Activated naive CD4-positive, alpha-beta T cell treated with anti-CD3 and anti-CD28 coated beads, Interleukin-2, amount 50 U/mL, for 24 hours (primary cell): ENCODE results near the gene ASAP3.

Source experiments
- H3K27ac Mint-ChIP-seq: one replicate; pipeline ENCODE4 v1.8.0; 2021; ENCODE audit warnings: mild to moderate bottlenecking, mixed read lengths
- H3K27me3 Mint-ChIP-seq: one replicate; pipeline ENCODE4 v1.8.0; 2021; ENCODE audit warnings: mixed read lengths
- H3K36me3 Mint-ChIP-seq: one replicate; pipeline ENCODE4 v1.8.0; 2021; ENCODE audit warnings: mixed read lengths
- H3K4me1 Mint-ChIP-seq: one replicate; pipeline ENCODE4 v1.8.0; 2021; ENCODE audit warnings: mixed read lengths
- H3K4me3 Mint-ChIP-seq: one replicate; pipeline ENCODE4 v1.8.0; 2021; ENCODE audit warnings: mild to moderate bottlenecking, mixed read lengths
- H3K9me3 Mint-ChIP-seq: one replicate; pipeline ENCODE4 v1.8.0; 2021; ENCODE audit warnings: mixed read lengths

The ASAP3 gene

DNA sequence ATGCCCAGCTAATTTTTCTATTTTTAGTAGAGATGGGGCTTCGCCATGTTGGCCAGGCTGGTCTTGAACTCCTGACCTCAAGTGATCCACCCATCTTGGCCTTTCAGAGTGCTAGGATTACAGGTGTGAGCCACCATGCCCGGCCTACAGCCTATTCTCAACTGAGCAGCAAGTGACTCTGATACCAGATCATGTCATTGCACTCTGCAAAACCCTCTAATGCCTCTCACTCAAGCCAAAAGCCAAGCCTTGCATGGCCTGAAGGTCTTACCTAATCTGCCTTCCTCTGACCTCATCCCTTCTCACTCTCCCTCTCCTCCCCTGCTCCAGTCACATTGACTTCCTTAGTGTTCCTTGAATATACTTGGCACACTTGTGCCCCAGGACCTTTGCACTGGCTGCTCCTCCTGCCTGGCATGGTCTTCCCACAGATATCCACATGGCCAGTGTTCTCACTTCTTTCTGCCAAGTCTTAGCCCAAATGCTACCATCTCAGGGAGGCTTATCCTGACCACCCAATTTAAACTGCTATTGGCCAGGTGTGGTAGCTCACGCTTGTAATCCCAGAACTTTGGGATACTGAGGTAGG, 8.2 kb upstream of the ASAP3 start:
- Mint-ChIP-seq H3K9me3 (no peaks in the 10 kb centered on the region), H3K4me1 (no peaks in the 10 kb centered on the region), H3K4me3 (no peak overlapping the region), H3K27ac (peak overlapping the region; percentile 26), H3K27me3 (no peaks in the 10 kb centered on the region), H3K36me3 (no peaks in the 10 kb centered on the region)

DNA sequence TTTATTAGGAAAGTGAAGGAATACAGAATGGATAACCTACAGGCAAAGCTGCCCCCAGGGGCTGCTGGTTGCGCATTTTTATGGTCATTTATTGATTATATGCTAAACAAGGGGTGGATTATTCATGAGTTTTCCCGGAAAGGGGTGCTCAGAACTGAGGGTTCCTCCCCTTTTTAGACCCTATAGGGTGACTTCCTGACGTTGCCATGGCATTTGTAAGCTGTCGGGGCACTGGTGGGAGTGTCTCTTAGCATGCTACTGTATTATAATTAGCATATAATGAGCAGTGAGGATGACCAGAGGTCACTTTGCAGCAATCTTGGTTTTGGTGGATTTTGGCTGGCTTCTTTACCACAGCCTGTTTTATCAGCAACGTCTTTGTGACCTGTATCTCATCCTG, 5.9 kb upstream of the ASAP3 start:
- Mint-ChIP-seq H3K27ac (no peak overlapping the region), H3K4me1 (peaks cover 3% of the 10 kb centered on the region), H3K4me3 (no peak overlapping the region), H3K9me3 (no peaks in the 10 kb centered on the region), H3K27me3 (no peaks in the 10 kb centered on the region), H3K36me3 (no peaks in the 10 kb centered on the region)

DNA sequence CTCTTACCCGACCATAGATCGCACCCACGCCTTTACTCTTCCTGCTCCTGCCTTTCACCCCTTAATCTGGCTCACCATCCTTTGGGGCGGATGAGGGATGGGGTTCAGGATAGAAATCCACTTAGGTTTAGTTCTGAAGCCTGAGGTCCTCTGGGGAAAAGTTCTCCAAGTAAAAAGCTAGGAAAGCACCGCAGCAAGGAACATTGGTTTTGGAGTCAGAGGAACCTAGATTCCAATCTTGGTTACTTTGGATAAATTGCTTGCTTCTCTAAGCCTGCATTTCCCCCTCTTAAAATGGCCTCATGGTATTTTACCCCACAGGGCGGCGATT, 988 bp upstream of the ASAP3 start:
- H3K27me3 Mint-ChIP-seq, result peaks cover 6% of the 10 kb centered on the region
- H3K9me3 Mint-ChIP-seq, result no peaks in the 10 kb centered on the region
- H3K36me3 Mint-ChIP-seq, result no peaks in the 10 kb centered on the region
- peaks cover 13% of the 10 kb centered on the region for H3K4me1 Mint-ChIP-seq
- no peak overlapping the region for H3K27ac Mint-ChIP-seq
- peak overlapping the region; percentile 87 for H3K4me3 Mint-ChIP-seq

DNA sequence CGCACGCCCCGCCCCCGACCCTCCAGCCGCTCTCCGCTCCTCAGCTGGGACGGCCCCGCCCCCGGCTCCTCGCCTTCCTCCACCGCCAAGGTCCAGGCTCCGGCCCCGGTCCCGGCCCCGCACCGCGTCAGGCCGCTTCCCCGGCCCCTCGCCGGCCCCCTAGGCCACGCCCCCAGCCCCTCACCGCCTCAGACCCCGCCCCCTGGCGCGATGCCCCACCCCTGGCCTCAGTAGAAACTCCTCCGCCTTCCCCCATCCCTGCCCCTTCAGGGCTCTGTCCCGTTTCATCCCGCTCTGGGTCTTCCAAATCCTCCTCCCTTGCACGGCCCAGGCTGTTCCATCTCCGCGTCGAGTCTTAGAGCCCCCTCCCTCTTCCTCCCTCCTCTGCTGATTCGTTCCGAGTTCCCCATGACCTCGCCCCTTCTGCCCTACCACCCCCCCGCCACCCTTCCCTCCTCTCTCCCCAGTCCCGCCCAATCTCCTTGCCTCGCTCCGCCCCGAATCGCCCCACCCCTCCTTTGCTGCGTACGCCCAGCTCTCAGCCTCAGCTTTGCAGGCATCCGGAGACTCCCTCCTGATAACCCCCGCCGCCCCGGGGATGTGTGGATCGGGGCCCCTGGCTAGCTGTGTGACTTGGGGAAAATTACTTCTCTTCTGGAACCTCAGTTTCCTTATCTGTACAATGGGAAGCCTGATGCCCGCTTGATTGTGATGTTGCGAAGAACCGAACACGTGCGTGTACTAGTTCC, 448 bp upstream of the ASAP3 start:
- no peaks in the 10 kb centered on the region for H3K36me3 Mint-ChIP-seq
- H3K27me3 Mint-ChIP-seq, result peaks cover 6% of the 10 kb centered on the region
- H3K4me1 Mint-ChIP-seq, result peaks cover 13% of the 10 kb centered on the region
- H3K27ac Mint-ChIP-seq, result no peak overlapping the region
- H3K4me3 Mint-ChIP-seq, result peak overlapping the region; percentile 87
- no peaks in the 10 kb centered on the region for H3K9me3 Mint-ChIP-seq

DNA sequence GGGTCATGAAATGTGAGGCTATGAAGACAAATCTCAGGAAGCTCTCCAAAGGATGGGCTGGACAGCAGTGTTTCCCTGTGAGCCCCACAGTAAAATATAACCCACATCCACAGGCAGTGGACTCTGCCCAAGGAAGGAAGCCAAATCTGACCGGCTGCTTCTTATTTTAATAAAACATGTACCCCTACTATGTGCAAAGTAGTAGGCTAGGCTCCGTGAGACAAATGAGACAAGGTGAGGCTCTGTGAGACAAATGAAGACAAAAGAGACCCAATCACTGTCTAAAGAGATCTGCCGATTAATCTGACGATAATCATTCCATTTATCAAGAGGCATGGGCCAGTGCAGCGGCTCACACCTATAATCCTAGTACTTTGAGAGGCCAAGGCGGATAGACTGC, 2.1 kb downstream of the ASAP3 start:
- H3K27ac Mint-ChIP-seq, result no peak overlapping the region
- peaks cover 7% of the 10 kb centered on the region for H3K27me3 Mint-ChIP-seq
- H3K36me3 Mint-ChIP-seq, result no peaks in the 10 kb centered on the region
- peaks cover 13% of the 10 kb centered on the region for H3K4me1 Mint-ChIP-seq
- no peaks in the 10 kb centered on the region for H3K9me3 Mint-ChIP-seq
- H3K4me3 Mint-ChIP-seq, result no peak overlapping the region

DNA sequence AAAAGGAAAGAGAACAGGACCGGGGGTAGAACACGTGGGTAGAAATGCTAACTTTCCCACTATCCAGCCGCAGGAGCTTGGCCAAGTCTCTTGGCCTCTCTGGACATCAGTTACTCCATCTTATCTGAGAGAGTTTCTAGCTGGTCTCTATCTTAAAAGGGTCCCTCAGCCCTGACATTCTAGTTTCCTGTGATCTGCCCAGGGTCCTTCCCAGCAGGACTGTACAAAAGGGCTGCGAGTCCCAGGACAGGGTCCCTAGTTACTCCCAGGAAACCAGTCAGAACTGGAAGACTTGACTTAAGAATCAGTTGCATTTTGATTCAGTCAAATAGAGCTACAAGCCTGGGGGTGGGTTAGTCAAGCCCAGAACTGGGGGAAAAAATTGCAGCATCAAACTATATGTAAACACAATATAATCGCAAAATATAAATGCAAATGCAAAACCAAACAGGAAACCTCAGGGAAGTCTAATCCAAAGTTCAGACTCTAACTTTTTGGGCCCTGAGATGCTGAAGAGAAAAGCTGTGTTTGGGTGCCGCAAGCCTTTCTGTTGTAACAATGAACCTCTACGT, 2.9 kb downstream of the ASAP3 start:
- Mint-ChIP-seq H3K36me3 (no peaks in the 10 kb centered on the region), H3K27me3 (peaks cover 7% of the 10 kb centered on the region), H3K9me3 (no peaks in the 10 kb centered on the region), H3K4me1 (peaks cover 13% of the 10 kb centered on the region), H3K27ac (no peak overlapping the region), H3K4me3 (no peak overlapping the region)

DNA sequence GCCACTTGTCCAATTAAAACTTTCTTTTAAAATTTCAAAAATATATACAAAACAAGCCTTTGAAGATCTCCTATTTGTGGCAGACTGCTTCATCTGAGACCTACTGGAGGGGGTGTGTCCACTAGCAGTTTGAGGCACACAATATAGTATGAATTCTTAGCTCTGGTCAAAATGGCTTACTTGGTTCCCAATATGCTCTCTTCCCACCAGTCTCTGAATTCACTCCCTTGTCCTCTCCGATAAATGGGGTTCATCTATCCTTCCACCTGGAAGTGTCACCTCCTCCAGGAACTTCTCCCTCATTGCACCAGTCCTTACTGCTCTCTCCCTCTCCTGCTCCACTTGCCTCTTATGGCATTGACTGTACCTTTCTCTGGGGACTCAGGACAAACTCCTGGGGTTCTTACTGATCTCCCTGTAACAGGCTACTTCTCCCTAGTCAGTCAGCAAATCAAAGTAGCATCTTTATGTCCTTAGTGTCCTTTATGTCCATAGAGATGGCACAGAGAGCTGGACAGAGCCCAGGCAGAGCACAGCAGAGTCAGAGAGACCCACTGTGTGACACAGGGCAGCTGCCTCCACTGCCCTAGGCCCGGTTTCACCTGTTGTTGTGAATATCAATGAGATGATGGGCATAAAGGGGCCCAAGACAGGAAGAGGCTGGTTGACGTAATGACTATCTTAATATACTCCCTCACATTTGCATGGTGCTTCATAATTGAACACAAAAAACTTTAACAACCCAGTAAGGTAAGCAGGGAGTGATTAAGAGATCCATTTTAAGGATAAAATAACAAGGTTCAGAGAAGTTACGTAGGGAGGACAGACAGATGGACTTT, 3.6 kb downstream of the ASAP3 start:
- H3K27me3 Mint-ChIP-seq, result peaks cover 7% of the 10 kb centered on the region
- peaks cover 13% of the 10 kb centered on the region for H3K4me1 Mint-ChIP-seq
- H3K36me3 Mint-ChIP-seq, result no peaks in the 10 kb centered on the region
- H3K9me3 Mint-ChIP-seq, result no peaks in the 10 kb centered on the region
- no peak overlapping the region for H3K4me3 Mint-ChIP-seq
- H3K27ac Mint-ChIP-seq, result no peak overlapping the region

DNA sequence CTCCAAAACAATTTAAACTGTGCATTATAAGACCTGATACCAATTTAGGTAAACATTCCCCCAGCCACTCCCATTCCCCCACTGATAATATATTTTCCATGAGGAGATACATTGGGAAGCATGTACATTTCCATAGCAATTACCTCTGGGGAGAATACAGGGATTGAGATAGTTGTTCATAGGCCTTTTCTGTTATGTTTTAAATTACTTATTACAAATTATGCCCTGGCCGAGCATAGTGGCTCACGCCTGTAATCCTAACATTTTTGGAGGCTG, 4.4 kb downstream of the ASAP3 start:
- Mint-ChIP-seq H3K4me1 (peaks cover 8% of the 10 kb centered on the region), H3K9me3 (no peaks in the 10 kb centered on the region)

DNA sequence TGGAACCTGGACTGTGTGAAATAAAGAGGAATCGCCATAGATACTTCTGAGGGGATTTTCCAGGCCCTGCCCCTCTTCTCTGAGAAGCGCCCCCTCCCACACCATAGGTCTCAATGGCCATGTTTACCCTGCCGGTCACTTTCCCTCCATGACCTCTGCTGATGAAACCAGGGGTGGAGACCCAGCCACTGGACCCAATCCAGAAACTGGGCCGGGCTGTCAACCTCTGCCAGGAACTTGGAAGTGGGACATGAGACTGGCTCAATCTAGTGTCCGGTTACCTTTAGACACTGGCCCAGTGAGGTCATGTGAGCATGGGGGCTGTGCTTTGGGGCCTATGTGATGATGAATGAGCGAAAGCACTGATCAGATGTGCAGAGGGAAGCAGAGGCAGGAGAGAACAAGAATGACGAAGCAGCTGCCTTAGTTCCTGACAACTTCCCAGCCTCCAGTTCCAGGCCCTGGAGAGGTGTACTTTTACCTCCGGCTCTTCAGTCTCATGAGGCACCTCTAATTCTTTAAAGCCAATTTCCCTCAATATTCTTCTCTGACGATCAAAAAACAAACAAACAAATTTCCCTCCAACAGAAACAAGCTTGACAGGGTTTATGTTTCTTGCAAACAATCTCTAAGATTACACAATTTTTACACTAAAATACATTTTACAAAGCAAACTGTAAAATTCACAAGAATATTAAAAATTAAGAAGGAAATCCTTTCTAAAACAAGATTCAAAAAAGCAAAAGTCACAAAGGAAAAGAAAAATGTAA, 4.9 kb downstream of the ASAP3 start:
- no peaks in the 10 kb centered on the region for H3K9me3 Mint-ChIP-seq
- peaks cover 7% of the 10 kb centered on the region for H3K27me3 Mint-ChIP-seq
- H3K4me1 Mint-ChIP-seq, result peaks cover 7% of the 10 kb centered on the region
- H3K36me3 Mint-ChIP-seq, result no peaks in the 10 kb centered on the region
- no peak overlapping the region for H3K27ac Mint-ChIP-seq
- no peak overlapping the region for H3K4me3 Mint-ChIP-seq

More for the DNA sequence above, 4.4 kb downstream of the ASAP3 start:
- H3K36me3 Mint-ChIP-seq, result no peaks in the 10 kb centered on the region
- H3K27me3 Mint-ChIP-seq, result peaks cover 7% of the 10 kb centered on the region
- no peak overlapping the region for H3K27ac Mint-ChIP-seq
- no peak overlapping the region for H3K4me3 Mint-ChIP-seq

DNA sequence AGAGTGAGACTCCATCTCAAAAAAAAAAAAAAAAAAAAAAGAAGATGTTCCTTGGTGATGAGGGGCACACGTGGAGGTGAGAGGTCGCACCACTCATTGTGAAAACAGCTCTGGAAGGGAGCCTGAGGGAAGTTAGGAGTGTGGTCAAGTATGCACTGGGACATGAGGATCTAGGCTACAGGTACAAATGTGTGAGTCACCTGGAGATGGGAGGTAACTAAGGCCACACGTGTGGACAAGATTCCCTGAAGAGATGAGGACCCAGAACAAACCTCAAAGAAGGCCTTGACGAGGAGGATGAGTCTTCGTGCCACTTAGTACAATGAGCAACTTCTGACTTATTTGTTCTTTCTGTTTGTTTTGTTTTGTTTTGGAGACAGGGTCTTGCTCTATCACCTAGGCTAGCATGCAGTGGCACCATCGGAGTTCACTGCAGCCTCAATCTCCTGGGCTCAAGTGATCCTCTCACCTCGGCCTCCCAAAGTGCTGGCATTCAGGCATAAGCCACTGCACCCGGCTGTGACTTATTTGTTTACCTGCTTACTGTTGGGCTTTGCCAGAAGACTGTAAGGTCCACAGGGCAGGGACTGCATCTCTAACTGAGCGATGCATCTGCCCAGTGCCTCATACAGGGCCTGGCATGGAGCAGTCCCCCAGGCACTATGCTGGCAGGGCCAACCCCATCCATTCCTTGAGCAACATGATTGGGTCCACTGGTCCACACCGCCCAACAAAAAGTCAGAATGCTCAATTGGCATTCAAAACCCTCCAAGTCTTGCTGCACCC, 6.4 kb downstream of the ASAP3 start:
- Mint-ChIP-seq H3K4me1 (no peaks in the 10 kb centered on the region), H3K36me3 (no peaks in the 10 kb centered on the region), H3K27me3 (peaks cover 3% of the 10 kb centered on the region), H3K9me3 (no peaks in the 10 kb centered on the region), H3K4me3 (no peak overlapping the region), H3K27ac (no peak overlapping the region)

DNA sequence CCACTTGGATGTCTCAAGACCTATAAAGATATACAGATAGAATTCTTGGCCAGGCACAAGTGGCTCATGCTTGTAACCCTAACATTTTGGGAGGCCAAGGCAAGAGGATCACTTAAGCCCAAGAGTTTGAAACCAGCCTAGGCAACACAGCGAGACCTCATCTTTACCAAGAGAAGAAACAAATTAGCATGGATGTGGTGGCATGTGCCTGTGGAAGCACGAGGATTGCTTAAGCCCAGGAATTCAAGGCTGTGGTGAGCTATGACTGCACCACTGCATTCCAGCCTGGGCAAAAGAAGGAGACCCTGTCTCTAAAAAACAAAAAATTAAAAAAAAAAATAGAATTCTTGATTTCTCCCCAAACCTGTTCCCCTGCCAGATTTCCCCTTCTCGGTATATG, 8.3 kb downstream of the ASAP3 start:
- Mint-ChIP-seq H3K9me3 (no peaks in the 10 kb centered on the region), H3K27me3 (peaks cover 2% of the 10 kb centered on the region), H3K27ac (no peak overlapping the region), H3K36me3 (no peaks in the 10 kb centered on the region), H3K4me1 (no peaks in the 10 kb centered on the region), H3K4me3 (no peak overlapping the region)

DNA sequence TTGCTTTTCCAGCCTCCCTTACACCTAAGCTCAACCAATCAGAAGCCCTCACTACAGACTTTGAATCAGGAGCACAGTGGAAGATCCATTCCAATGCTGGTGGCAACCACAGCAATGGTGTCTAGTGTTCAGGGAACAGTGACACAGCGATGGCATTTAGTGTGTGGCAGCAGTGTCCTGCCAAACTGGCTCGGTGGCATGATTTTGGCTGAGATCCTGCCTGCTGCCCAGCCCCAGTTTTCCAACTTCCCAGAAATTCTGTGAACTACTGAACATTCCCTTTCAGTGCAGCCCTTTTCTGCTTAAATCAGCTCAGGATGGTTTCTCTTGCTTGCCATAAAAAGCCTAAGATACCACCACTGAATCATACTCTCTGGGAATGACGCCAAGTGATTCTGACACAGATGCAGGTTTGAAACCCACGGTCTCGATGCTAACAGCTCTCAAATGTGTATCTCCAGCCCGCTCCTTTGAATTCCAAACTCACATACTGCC, 8.8 kb downstream of the ASAP3 start:
- Mint-ChIP-seq H3K27ac (no peak overlapping the region), H3K4me1 (no peaks in the 10 kb centered on the region), H3K4me3 (no peak overlapping the region), H3K27me3 (peaks cover 2% of the 10 kb centered on the region), H3K9me3 (no peaks in the 10 kb centered on the region), H3K36me3 (no peaks in the 10 kb centered on the region)

DNA sequence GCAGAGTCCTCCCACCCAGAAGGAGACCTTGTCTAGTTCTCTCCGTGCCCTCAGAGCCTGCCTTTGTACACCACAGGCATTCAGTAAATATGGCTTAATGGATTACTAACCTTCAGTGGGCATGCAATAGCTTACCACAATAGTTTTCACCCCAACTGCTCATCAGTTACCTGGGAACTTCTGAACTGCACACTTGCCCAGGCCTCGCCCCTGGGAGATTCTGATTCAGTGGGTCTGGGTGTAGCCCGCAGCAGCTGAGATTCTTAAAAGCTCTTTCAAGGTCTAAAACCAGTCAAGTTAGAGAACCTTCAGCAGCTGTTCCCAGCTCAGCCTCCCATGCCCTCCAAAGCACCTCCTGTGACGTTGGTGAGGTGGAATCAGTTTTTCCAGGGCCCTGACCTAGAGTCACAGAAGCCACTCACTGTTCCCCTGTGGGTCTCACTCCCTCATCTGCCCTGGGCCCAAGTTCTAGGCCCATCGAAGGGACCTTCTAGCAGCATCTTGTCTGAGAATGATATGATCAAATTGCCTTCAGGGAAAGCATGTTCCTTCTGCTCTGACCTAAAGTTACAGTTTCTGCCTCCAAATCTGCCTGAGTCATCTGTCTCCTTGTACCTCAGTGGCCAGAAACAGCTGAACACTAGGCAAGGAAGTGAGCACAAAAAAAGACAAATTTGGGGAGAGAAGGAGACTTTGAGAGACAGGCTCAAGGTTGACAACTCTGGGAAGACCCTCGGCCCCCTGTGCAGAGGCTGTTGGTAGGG, 10.8 kb downstream of the ASAP3 start:
- Mint-ChIP-seq H3K27ac (no peak overlapping the region), H3K4me3 (no peak overlapping the region), H3K36me3 (no peaks in the 10 kb centered on the region), H3K4me1 (no peaks in the 10 kb centered on the region), H3K27me3 (peaks cover 2% of the 10 kb centered on the region), H3K9me3 (no peaks in the 10 kb centered on the region)

DNA sequence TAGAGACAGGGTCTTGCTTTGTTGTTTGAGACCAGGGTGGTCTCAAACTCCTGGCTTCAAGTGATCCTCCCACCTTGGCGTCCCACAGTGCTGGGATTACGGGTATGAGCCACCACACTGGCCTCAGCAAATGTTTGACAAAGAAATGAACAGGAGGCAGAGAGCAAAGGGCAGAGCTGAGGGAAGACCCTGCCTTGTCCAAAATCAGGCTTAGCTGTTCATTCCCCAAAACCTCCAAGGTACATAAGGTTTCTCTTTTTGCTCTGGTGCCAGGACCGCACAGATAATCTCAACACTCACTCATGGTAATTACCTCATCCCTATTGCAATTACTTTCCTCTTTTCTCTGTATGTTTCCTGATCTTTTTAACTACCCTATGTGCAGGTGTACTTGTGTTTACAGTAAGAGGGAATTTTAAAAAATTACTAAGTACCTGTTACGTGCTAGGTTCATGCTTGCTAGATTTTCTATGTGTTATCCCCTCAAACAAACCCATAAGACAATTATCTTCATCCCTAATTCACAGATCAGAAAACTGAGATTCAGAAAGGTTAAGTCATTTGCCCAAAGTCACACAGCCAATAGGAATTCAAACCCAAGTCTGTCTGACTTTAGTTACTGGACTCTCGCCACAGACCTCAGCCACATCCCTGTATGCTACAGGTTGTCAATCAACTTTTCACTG, 11.5 kb downstream of the ASAP3 start:
- Mint-ChIP-seq H3K4me1 (no peaks in the 10 kb centered on the region), H3K36me3 (no peaks in the 10 kb centered on the region), H3K9me3 (no peaks in the 10 kb centered on the region), H3K27ac (no peak overlapping the region), H3K4me3 (no peak overlapping the region), H3K27me3 (peaks cover under 1% of the 10 kb centered on the region)
